ENCODE measurements around the gene ZNF541. TPM values are rescaled to one million over a fixed set of nuclear protein-coding genes. Genes with fewer than 3 reads are reported as not detected.

Gene ZNF541, protein sequence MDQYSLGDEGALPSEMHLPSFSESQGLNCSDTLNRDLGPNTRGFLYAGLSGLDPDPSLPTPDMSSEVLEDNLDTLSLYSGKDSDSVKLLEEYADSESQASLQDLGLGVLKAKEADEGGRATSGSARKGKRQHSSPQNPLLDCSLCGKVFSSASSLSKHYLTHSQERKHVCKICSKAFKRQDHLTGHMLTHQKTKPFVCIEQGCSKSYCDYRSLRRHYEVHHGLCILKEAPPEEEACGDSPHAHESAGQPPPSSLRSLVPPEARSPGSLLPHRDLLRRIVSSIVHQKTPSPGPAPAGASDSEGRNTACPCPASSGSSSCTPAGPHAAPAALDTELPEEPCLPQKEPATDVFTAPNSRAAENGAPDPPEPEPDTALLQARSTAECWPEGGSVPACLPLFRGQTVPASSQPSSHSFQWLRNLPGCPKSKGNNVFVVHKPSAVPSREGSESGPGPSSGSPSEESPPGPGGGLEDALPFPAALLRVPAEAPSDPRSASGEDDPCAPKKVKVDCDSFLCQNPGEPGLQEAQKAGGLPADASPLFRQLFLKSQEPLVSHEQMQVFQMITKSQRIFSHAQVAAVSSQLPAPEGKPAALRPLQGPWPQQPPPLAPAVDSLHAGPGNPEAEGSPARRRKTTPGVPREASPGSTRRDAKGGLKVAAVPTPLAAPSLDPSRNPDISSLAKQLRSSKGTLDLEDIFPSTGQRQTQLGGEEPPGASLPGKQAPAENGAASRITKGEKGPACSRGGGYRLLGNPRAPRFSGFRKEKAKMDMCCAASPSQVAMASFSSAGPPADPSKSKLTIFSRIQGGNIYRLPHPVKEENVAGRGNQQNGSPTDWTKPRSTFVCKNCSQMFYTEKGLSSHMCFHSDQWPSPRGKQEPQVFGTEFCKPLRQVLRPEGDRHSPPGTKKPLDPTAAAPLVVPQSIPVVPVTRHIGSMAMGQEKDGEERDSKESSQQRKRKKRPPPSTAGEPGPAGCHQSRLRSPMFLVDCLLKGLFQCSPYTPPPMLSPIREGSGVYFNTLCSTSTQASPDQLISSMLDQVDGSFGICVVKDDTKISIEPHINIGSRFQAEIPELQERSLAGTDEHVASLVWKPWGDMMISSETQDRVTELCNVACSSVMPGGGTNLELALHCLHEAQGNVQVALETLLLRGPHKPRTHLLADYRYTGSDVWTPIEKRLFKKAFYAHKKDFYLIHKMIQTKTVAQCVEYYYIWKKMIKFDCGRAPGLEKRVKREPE (N-terminal part only)
- total RNA-seq: 0.08 TPM

DNA sequence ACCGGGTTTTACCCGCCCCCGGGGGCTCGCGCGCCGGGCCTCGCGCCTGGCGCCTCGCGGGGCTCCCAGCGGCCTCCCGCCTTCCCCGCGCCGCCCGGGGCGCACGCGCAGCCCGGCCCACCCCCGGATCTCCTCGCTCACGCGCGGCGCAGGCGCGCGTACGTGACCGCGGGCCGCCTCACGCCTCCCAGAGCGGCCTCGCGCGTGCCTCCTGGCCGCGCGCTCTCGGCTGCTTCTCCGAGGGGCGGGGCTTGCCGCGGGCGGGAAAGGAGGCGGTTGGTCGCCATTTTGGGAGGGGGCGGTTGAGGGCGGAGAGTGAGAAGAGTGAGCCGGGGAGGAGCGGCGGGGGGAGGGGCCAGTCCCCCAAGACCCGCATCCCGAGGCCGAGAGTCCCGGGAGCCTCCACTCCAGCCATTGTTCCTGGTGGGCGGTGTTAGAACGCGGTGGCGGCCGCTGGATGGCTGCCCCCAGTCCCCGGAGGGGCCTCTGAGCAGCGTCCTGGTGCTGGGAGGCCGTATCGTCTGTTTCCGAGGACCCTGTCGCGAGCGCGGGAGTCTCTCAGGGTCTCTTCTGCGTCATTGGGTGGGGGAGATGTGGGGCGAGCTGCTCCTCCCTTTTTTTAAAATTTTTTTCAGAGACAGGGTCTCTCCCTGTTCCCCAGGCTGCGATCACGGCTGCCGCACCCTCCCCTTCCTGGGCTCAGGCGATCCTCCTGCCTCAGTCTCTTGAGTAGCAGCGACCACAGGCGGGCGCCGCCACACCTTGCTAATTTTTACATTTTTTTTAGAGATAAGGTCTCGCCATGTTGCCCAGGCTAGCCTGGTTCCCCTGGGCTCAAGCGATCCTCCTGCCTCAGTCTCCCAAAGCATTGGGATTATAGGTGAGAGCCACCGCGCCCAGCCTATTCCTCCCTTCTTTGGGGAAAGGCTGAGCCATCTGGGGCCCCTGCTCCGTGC, at the start of gene ZNF541:
ZNF541 (minus strand) TSS at position 78 of the 956 bp plus-strand sequence. CDS start 17,292 bp downstream, outside the sequence.
- DNase-seq (ENCODE audit: low spot score) (peak; percentile 50), ATAC-seq (peak; percentile 81)

DNA sequence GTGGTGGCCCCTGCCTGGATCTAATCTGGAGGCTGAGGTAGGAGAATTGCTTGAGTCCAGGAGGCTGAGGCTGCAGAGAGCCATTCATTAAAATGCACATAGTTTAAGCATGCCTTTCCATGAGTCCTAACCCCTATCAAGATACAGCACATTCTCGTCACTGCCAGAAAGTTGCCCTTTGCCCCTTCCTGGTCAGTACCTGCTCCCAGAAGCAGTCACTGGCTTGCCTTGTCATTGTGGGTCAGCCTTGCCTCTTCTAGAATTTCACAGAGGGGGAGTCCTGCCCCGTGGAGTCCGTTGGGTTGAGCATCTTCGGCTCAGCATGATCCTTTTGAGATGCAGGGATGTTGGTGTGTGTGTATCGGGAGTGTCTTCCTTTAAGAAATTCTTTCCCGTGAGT, 46.8 kb upstream of the ZNF541 start:
- ATAC-seq: peak; percentile 63
- peak; percentile 78 for DNase-seq (ENCODE audit: low spot score)

DNA sequence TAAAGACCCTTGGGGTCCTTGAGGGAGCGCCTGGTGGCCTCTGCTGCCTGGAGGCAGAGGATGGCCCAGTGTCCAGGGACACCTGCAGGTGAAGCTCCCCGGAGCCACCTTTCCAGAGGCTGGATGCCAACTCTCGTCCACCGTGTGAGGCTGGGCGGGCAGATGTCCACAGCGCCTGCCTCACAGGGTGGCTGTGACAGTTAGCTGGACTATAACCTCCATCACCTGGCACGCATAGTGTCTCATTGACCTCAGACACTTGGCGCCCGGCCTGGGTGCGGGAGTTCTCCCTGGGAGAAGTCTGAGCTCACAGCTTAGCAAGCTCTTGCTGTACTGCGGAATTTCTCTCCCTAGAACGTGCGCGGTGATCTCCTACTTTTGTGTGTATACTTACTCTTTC, 45.8 kb upstream of the ZNF541 start:
- DNase-seq (ENCODE audit: low spot score) (peak; percentile 98), ATAC-seq (peak; percentile 91)

DNA sequence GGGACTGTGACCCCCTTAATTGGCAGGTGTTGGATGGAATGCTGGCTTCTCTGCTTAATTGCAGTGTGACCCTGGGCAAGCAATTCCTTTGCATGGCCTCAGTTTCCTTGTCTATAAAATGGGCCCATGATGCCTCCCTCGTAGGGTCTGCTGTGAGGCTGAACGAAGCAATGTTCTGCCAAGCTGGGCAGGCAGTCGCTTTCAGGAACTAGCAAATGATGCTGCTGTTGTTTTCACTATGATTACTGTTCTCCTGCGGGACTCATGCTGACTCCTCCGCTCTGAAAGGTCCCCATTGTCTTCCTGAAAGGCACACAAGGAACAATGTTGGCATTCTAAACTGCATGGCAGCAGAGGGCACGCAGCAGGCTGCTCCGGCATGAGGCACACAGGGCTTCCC, 42.8 kb upstream of the ZNF541 start:
- no peak for ATAC-seq
- no peak for DNase-seq (ENCODE audit: low spot score)

DNA sequence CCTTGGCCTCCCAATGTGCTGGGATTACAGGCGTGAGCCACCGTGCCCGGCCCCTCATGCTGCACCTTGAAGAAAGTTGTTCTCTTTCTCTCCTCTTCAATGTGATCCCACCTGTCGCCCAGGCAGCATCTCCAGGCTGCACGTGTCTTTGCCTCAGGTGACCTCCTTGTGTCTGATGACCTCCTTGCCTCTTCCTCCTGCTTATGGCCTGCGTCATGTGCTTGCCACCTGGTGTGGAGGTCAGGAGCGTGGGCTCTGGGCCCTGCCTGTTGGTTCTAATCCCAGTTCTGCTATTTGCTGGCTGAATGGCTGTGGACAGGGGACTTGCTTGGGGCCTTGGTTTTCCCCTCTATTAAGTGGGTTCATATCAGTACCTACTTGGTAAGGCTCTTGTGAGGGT, 42.3 kb upstream of the ZNF541 start:
- ATAC-seq (no peak), DNase-seq (ENCODE audit: low spot score) (no peak)

DNA sequence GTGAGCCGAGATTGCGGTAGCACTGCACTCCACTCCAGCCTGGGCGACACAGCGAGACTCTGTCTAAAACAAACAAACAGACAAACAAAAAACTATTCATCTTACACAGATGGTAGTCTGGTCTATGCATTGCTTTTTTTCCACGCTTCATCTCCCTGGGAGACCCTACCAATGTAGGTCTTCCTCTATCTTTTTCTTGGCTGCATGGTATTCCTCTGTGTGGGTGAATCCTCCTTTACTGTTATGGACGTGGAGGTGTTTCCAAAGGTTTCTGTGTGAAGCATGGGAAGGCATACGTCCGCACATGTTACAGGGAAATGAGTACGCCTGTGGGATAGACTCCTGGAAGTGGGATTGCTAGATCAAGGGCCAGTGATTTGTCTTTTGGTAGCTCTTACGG, 41.6 kb upstream of the ZNF541 start:
- no peak for DNase-seq (ENCODE audit: low spot score)

DNA sequence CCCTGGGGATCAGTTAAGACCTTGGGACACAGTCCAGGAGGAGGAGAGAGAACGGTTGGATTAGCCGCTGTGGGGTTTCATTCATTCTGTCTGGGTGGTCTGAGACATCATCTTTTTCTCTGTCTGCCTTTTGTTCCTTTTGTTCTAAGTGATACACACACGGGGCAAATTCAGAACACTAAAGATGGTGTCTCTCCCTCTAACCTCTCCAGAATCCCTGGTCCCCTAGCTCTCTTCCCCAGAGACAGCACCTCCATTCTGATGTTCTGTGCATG, 41.0 kb upstream of the ZNF541 start:
- ATAC-seq: no peak

More for the DNA sequence above, 41.6 kb upstream of the ZNF541 start:
- ATAC-seq: no peak

DNA sequence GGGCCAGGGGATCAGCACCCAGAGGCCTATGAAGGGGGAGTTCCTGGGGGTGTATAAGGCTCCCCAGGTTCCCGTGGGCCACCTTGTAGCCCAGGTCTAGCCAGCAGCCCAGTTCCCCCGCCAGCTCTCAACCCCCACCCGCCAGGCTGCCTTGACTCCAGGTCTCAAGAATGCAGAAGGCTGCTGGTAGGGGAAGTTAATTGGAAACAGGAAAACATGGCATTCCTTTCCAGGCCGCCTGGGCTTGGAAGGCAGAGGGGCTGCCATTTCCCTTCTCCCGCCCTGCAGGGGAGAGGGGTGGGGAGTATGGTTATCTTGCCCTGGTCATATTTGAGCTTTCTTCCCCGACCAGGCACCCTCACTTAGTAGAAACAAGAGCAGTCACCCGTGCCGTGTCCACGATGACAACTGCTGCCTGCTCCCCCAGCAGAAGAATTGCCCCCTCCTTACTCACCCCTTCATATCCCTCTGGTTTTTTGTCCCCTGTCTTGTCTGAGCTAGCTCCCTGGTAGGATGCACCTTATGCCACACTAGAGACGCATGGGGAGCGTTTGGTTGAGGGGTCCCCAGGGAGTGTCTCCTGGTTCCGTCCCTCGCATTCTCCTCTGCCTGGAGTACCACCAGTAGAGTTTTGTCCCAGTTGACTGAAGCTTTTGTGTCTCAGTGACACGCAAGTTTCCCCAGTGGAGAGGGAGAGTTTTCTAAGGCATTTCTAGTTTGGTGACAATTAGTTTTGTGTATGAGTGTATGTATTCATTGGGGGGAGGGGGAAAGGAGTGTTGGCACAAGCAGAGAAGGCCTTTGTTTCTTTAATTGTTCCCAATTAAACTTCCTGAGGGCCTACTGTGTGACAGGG, 40.4 kb upstream of the ZNF541 start:
- no peak for ATAC-seq
- DNase-seq (ENCODE audit: low spot score): no peak

More for the DNA sequence above, 41.0 kb upstream of the ZNF541 start:
- DNase-seq (ENCODE audit: low spot score): no peak

DNA sequence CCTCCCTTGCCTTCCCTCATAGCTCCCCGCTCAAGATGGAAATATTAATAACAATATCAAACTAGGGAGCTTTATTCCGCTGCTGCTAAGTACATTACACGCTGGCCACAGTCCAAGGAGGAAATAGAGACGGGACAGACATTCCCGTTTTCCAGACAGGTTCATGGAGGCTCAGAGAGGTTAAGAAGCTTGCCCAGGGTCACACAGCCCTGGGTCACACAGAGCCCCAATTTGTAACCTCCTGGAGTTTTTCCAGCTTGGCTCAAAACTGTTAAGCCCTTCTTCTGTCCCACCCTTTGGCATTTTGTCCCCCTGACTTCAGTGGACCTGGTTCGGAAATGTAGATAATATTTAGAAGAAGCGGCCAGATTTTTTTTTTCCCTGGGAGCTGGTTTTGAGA, 38.0 kb upstream of the ZNF541 start:
- no peak for DNase-seq (ENCODE audit: low spot score)
- ATAC-seq: no peak

DNA sequence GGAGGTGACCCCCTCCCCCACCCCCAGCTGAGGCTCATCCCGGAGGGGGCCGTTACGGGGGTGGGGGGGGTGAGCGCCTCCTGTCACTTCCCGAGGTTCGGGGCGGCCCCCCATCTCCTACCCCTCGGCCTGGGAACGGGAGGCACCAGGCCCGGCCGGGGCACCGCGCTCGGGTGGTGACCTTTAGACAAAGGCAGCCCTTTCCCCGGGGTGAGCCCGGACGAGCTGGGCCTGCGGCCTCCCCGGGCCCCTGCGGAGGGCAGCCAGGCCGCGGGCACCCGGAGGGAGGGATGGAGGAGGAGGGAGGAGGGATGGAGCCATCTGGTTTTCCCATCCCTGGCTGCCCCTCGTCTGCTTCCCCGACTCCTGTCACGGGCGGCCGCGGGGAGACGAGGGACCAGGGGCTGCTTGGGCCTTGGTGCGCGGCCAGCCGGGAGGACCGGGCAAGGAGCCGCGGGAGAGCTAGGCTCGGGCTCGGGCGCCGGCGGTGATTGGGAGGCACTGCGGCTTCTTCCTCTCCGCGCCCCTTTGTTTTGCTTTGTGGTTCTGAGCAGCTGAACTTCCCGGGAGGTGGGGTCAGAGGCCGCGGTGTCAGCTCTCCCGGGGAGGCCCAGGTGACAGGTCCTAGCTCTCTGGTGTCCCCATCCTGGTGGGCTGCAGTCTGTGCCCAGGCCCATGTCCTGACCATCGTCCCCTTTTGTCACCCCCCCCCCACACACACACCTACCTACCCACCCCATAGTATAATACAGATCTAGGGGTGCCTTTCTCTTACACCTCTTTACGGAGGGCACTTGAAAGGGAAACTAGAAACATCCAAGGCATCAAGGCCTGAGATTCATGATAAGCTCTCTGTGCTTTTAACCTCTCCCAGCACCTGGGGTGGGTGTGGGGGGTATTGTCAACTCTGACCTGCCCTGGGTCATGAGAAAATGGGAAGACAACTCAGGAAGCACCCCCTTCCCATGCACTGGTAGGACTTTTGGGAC, 37.3 kb upstream of the ZNF541 start:
- ATAC-seq: peak; percentile 39
- DNase-seq (ENCODE audit: low spot score): peak; percentile 75

DNA sequence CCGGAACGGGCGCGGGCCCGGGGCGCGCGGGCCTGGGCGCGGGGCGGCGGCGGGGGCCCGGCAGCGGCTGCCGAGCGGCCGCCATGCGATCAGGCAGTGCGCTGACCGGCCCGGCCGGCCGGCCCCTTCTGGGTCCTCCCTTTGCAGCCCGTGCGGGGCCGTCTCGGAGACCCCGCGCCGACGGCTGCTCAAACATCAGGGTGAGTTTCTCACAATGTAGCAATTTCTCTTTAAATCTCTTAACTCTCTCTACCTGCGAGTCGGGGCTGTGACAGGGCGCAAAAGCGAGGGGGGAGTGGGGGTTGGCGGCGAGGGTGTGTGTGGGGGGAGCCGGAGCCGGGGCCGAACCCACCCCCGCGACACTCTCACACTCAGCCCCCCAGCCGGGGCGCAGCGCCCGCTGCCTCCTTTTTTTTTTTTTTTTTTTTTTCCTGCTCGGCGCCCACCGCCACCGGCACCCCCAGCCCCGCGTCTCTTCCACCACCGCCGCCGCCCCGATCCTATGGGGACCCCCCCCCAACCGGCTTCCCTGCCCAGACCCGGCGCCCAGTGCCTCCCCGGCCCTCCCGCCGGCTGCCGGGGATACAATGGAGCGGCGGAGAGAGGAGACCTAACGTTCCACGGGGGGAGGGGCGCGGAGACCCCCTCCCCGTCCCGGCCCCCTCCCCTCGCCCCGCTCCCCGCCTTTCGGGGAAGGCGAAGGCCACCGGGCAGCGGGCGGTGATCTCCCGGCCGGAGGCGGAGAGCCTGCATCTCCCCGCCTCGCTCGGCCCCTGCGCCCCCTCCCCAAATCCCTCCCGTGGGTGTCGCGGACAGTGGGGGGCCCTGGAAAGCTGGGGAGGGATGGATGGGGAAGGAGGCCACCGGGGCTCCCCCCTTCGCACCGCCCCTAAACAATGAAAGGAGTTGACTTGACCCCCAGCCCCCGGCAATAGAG, 36.3 kb upstream of the ZNF541 start, which contains the start of gene BICRA:
BICRA (plus strand) TSS at position 166 of the 937 bp plus-strand sequence. CDS start 64,441 bp downstream, outside the sequence.
- ATAC-seq (peak; percentile 50), DNase-seq (ENCODE audit: low spot score) (peak; percentile 84)

DNA sequence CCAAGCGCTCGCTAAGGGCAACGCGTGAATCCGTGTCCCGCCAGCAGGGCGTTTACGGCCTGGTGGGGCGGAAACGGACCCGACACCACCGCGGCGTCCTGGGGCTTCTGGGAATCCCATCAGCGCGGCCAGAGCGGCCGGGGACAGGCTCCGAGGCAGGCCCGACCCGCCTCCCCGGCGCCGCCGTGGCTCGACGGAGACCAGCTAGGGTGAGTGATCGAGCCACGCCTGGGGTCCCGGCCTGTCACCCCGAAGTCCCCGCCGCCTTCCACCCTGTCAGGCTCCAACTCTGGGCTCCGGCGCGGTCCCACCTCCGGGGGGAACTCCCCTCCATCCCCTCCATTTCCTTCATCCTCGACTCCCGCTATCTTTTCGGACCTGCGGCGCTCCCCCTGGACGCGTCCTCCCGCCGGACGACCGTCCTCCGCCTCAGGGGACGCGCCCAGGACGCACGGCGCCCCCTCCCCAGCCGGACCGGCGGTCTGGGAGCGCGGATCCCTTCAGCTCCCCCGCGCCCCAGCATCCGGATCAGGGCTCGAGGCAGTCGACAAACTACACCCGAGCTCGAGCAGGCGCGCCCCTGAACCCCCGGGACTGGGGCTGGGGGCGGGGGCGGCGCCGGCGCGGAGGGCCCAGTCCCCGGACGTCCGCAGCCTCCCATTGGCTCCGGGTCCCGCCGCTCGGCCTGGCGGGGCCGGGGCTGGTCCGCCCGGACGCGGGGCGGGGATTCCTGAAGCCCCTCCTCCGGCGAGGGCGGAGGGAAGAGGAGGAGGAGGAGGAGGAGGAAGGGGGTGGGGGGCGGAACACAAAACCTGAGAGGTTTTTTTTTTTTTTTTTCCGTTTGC, 35.3 kb upstream of the ZNF541 start:
- peak; percentile 83 for ATAC-seq
- DNase-seq (ENCODE audit: low spot score): peak; percentile 97

DNA sequence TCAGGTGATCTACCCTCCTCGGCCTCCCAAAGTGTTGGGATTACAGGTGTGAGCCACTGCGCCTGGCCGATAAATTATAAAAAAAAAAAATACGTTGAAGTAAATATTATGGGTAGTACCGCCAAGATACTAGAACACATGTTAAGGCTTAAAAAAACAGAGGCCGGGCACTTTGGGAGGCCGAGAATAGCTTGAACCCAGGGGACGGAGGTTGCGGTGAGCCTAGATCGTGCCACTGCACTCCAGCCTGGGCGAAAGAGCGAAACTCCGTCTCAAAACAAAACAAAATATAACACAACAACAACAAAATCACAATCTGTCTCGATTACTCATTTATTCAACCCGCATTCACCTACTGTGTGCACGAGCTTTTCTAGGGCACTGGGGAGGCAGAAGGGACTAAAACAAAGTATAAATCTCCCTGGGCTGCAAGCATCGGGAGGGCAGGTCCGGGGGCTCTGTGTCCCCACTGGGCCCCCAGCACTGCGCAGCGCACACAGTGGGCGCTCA, 34.7 kb upstream of the ZNF541 start:
- no peak for DNase-seq (ENCODE audit: low spot score)
- ATAC-seq: no peak

DNA sequence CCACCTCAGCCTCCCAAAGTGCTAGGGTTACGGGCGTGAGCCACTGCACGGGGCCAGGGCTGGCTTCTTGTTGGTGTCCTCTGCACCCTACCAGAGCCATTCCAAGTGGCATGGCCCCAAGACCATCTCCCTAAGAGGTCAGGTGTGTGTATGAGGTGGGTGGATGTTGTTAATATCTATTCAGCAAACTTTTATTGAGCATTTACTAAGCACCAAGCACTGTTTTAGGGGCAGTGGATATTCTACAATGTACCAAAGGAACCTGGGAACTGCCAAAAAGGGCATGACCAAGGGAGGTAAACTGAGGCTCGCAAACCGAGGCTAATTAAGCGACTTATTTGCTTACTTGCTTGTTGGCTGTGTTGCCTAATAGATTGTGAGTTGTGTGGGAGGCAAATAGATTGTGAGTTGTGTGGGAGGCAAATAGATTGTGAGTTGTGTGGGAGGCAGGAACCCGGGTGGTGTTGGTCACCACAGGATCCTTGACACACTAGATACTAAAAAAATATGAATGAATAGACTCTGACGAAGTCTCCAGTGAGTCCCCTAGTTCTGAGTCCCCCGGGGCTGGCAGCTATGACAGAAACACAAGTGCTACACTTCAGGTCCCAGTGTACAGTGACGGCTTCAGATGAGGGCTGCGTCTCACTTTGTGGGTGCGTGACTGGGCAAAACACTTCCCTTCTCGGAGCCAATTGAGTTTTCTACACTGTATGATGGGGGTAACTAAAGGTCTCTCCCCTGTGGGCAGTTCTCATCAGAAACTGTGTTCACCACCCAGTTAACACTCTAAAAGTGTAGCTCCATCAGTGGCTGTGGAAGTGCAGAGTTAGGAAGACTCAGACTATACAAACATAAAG, 31.0 kb upstream of the ZNF541 start:
- no peak for DNase-seq (ENCODE audit: low spot score)
- ATAC-seq: no peak
